Panc1 (cell line): ENCODE results near the gene ARID4B.

Experiments used
- TCF7L2 ChIP-seq: IDR thresholded peaks from 2 replicates; pipeline ENCODE4 v1.6.1; 2011; ENCODE audit warnings: mild to moderate bottlenecking, low read depth, low read length, inconsistent platforms
- TF ChIP-seq, protein P1 (sequence below): fragments of 450-650 bp; IDR thresholded peaks from 2 replicates; pipeline ENCODE4 v1.5.1; 2017; ENCODE audit warnings: mild to moderate bottlenecking

DNA sequence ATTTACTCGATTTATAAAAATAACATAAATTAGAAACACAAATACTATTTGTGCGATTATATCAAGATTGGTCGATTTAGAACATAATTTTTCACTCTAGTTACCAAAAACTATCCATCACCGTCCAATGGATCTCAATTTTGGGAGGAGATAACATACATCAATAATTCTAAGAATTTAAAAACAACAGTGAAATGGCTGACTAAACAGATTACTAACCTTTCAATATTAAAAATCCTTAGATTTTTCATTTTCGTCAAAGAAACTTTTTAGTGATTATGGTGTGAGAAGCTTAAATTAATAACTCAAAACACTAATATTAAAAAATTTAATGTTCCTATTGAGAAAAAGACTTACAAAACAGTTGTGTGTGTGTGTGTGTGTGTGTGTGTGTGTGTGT, 91.9 kb downstream of the ARID4B start:
- no peak for TF ChIP-seq TCF7L2
- TF ChIP-seq, protein P1, sequence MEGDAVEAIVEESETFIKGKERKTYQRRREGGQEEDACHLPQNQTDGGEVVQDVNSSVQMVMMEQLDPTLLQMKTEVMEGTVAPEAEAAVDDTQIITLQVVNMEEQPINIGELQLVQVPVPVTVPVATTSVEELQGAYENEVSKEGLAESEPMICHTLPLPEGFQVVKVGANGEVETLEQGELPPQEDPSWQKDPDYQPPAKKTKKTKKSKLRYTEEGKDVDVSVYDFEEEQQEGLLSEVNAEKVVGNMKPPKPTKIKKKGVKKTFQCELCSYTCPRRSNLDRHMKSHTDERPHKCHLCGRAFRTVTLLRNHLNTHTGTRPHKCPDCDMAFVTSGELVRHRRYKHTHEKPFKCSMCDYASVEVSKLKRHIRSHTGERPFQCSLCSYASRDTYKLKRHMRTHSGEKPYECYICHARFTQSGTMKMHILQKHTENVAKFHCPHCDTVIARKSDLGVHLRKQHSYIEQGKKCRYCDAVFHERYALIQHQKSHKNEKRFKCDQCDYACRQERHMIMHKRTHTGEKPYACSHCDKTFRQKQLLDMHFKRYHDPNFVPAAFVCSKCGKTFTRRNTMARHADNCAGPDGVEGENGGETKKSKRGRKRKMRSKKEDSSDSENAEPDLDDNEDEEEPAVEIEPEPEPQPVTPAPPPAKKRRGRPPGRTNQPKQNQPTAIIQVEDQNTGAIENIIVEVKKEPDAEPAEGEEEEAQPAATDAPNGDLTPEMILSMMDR, result no peak
